Amniotic epithelial cell (primary cell): ENCODE measurements around the gene PDE1C.

ENCODE experiments used
- DNase-seq: peaks from one replicate; pipeline ENCODE4 v3.0.0-alpha.2; 2010; ENCODE audit warnings: low read depth

The PDE1C gene

DNA sequence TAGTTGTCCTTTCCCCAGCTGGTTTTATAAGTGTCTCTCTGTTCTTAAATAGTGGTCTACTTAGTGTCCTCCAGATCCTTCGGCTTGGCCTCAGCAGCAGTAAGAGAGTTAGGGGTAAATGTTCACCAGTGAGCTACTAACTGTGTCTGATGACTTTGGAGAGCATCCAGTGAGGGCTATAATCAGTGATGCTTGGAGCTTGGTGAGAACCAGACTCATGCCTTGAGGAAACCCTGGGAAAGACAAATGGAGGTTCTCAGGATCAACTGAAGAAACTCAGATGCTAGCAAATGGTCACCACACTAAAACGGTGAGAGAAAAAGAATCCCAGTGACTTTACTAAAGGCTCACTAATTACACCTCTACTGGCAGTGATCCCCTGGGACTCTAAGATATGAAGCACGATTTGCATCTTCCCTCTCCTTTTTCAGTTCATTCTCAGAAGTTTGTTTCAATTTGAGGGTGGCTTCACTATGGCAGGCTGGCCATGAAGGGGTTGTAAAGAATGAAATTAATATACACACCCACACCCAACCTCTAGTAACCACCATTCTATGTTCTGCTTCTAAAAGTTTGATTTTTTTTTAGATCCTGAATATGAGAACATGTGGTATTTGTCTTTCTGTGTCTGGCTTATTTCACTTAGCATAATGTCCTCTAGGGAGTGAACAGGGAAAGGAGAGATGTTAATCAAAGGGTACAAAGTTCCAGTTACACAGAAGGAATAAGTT lies 177.9 kb downstream of the PDE1C start:
- DNase-seq, result no peak

DNA sequence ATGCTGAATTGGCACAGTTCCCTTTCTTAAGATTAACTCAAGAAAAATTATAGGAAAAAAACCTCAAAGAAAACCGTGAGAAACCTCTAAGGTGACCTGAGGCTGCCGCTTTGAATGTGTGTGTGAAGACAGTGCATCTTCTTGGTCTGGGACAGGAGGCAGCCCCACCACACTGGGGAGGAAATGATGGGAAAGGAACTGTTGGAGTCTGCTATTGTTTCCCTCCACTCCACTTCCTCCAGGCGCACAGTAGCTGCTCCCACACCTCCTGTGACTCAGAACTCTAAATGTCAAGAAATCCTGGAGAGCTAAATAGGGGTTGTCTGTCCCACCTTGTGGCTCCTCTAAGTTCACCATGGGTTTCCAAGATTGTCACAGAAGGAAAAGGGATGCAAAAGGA lies 179.4 kb downstream of the PDE1C start:
- DNase-seq, result no peak

DNA sequence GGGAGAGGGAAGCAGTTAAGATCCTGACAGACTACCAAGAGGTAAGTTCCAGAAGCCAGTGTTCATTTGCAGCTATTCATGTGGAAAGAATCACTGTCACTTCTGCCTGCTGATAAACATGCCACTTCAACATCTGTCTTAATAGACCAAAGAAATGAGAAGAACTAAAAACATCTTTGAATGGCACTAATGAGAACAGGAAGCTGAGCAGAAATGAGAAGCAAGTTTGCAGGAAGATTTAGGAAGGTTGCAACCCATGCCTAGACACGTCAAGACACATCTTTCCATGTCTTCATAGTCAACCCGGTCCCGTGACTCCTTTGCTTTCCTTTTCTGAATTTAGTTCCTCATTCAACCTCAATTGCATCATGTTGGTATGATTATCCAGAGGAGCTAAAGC lies 180.0 kb downstream of the PDE1C start:
- no peak for DNase-seq

DNA sequence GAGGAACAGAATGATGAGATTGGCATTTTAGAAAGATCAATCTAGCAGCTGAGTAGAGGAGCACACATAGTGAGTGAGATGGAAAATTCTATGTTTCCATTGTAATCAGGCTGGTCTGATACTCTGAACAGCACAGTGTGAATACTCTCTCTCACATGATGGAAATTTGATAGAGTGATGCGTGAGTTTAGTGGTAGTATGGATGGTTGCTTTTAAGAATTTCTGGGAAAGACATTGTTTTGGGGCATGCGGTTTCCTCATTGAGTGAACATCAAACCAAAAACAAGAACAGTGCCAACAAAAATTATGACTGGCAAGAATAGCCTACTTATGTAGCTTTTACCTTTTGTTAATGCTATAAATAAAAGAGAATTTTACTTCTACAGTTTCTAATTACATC lies 183.2 kb downstream of the PDE1C start:
- no peak for DNase-seq

DNA sequence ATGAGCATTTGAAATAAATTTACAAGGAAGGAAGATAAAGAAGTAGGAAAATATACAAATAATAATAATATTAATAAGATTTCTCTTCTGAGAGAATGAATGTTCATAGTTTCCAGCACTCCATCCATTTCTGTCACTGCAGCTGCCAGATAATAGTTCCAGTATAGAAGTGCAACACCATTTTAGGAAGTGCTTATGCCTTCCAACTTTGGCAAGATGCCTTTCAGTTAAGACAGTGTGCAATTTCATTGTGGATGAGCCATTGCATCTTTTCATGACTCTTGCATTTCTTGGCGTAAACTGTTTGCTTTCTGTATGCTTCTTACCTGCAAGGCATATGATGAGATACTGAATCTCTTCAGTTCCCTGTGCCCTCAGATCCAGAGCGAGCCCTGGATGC lies 185.0 kb downstream of the PDE1C start:
- DNase-seq, result no peak

DNA sequence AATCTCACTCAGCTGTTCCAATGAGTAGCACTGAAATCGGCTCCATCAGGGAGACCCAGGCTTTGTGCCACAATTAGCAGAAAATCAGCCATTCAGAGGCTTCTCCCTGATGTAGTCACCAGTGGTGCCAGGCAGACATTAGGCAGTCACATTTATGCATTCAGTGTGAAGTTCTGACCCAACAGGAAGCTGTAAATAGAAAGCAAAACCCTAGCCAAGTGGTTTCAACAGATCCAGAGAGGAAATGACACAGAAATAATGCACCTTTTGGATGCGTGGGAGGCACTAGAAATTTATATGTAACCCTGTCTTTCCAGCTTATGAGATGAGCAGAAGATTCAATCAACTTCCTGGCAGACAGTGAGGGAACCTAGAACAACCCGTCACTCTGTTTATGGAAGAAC lies 186.4 kb downstream of the PDE1C start:
- DNase-seq, result peak; percentile 5

DNA sequence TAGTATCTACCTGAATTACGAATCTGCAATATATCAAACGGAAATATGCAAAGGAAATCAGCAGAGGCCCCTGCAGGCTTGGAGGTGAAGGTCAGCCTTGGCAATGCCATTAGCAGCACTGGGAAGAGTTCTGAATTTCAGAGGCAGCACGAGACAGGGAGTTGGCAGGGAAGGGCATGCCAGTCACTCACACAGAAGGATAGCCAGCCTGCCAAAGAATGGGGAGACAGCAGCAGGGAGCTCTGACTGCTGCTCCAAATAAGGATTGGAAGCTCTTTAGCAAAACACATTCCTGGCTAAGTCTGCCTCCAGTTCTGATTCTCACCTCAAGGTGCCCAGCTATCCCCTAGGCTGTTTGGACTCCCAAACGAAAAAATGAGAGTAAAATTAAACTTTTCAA lies 188.0 kb downstream of the PDE1C start:
- no peak for DNase-seq

DNA sequence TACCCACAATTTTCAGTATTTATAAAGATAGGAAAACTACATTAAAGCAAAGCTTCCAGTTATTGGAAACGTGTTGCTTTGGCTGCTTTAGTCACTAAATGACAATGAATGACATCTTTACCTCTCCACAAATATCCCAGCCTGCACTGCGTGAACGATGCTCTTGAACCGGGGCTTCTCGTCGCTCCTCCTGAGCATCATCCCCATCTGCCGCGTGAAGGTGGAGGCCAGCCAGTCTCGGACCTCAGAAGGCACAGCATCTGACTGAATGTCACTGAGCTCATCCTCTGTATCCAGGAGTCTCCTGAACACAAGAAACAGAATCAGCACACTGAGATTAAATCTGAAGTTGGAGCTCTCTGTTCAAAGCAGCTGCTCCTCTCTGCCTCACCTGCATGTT lies 191.3 kb downstream of the PDE1C start:
- no peak for DNase-seq

DNA sequence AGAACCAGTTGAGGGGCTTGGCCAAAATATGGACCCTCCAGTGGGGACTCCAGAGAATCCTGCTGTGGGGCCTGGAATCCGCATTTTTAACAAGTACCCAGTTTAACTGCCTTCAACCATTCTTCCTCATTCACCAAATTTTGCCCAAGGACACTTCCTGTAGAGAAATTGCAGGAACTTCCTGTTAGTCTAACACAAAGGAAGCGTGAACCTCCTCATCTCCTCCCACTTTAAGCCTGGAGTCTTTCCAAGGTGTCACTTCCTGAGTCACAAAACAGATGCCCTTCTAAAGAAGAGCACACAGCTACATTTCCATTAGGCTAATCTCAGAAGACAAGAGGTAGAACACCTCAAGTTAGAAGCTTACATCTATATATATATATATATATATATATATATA lies 194.8 kb downstream of the PDE1C start:
- DNase-seq, result no peak

DNA sequence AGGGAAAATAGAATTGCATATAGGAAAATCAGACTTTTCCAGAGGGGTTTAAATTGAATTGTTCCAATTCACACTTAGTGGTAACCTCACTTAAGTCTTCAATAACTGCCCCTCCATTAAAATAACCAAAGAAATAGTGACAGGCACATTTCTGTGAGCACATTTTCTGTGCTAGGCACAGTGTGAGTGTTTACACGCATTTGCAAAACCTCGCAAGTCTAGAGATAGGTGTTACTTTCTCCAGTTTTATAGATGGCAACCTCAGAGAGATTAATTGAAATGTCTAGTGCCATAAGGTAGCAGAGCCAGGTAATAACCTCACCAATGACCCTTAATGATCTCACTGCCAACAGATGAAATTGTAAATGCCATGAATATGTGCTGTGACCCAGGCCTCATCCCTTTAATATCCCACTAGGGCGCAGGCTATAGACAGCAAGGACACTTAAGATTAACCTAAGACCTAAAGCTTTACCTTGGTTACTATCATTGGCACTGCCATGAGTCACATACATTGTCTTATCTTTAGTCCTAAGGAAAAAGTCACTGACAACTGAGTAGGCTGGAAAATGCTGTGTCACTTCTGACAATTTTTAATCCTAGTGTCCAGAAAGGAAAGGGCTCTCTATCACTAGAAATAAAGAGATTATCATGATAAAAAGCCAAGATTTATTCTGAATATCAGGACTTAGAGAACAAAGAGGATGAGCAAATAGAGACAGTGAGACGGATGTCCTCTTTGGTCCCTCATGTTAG lies 195.4 kb downstream of the PDE1C start:
- no peak for DNase-seq

DNA sequence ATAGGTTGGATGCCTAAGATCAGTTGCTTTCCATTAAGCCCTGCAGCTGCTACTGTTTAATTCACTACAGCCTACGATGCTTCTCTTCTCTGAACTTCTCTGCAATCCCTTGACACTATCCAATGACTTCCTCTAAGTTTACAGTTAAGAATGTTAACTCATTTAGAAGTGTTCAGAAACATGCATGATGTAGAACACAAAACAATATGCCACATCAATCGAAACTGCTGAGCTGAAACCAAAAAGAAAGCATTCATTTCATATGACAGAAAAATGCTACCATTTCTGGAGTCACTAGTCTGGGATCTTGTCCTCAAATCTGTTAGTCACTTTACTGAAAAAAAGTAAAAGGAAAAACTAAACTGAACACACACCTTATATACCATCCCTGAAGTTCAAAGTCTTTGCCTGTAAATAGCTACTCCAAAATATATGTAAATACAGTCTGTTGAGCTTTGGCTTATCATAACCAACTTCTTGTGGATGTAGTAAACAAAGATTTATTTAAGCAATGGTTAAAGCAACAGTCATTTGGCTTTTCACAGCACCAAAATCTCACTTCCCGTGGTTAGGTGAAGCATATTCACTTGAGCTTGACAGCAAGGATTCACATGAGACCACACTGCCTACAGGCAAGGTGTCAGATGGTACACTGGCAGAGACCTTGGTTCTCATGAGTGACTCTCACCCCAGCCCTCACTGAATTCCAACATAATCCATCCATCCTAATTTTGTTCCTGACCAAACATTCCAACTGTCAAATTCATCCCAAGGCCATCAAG lies 196.2 kb downstream of the PDE1C start:
- no peak for DNase-seq

DNA sequence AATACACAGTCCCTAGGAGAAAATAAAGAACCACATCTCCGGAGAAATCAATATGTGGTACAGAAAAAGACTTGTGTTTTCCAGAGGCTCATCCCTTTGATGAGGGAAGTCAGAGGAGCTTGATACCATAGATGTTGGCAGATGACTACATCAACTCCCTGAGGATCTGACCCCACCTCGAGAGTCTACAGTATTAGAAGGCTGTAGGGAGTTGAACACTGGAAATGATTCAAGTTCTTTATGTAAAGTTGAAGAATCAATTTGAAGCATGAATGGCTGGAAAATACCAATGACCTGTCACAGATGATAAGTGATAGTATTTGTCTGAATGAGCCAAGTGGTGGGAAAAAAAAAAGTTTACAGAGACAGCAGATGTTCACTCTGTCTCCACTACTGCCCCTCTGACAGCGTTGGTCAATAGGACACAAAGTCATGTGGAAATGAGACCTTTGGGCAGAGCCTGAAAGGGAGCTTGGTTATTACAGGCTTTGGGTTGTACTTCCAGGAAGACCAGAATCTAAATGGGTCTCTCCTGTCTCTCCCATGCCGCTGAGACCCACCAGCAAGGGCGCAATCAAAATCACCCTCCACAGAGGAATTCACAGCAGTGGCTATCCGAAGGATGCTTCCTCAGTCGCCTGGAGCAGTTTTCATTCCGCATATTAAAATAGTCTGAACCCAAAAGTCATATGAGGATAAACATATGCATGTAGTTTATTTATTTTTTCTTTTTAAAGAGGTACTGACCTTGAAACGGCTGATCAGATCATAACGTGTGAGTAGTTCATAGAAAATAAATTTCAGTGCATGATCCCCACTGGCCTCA lies 197.4 kb downstream of the PDE1C start:
- no peak for DNase-seq

DNA sequence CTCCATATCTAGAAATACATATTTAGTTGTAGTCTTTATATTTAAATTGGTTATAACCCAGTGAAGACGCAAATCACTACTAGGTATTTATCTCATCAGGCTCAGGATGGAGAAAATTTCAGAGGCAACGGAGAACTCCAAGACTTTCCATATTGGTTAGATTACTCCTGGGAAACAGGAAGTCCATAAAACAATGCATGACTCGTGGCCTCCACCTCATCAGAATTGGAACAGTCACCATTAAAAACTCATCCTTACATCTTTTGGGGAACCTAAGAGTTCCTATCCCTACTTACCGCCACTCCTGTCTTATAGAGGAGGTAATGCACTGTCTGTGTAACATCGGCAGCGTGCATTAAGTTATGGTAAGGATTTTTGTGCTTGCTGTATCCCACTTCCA lies 205.6 kb downstream of the PDE1C start:
- DNase-seq, result no peak

DNA sequence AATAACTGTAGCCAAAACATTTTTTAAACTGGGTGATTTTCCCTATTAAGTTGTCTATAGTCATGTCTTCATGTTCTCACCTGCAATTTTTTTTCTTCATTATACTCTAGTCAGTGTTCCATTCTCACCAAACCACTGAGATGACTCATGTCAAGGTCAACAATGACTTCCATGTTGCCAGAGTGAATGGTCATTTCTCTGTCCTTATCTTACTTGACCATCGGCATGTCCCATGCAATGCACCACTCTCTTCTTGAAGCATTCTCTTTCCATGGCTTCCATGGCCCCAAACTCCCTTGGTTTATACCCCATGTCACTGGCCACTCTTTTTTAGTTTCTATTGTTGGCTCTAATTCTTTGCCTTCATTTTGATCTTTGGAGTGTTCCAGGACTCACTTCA lies 209.3 kb downstream of the PDE1C start:
- no peak for DNase-seq

DNA sequence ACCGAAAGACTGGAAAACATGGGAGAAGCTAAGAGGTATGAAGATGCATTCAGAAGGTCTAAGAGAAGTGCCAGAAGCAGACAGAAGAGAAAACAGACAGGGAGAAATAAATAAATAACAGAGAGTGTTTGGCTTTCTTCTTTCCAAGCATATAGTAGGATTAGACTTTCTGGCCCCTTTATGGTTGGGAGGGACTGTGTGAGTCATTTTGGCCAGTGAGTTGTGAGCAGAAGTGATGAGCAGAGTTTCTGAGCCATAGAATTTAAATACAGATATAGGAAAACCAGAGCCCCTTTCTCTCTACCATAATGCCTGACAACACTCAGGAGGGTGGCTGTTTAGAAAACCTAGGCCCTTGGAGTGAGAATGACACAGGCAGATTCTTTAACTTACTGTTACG lies 212.2 kb downstream of the PDE1C start:
- no peak for DNase-seq

DNA sequence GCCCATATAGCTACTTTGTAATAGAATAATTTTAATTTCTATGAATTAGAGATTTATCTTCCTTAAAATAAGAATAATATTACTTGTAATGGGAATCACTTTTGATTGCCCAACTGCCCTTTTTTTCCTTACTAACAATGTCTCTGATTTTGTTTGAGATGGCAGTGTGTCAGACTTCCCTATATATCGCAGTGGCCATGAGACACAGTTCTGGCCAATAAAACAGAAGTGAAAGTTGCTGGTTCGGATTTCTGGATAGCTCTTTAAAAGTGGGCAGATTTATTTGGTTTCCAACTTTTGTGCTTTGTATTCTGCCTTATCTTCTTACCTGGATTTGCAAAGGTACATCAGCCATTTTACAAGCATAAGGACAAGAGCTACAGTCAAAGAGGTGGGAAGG lies 213.0 kb downstream of the PDE1C start:
- DNase-seq, result no peak

DNA sequence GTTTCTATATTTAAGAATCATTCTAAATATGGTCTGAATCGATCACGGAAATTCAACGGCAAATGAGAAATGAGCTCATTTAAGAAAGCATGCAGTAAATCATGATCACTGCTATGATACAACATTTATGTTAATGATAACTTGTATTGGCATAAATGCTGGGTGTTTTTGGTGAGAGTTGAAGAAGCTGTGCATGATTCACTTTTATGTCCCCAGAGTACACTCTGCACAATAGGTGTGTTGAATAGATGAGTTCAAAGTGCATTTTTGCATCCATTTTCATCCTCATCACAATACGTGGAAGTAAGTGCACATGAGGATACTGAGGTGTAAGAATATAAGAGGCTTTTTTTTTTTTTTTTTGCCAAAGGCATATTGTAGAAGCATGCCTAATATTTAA lies 213.9 kb downstream of the PDE1C start:
- no peak for DNase-seq

DNA sequence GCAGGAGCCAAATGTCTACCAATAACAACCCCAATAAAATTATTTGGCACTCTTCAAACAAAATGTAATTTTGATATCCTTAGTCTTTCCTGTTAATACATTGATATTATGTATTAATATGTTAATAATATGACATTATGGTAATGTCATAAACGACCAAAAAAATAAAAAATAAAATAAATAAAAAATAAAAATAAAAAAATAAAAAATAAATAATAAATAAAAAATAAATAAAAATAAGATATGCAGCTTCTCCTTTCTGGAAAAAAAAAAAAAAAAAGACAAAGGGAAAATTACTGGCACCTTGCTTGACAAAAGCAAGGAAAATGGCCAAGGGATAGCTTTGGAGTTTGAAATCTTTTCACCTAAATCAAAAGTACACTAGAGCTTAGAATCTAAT lies 214.7 kb downstream of the PDE1C start:
- no peak for DNase-seq

DNA sequence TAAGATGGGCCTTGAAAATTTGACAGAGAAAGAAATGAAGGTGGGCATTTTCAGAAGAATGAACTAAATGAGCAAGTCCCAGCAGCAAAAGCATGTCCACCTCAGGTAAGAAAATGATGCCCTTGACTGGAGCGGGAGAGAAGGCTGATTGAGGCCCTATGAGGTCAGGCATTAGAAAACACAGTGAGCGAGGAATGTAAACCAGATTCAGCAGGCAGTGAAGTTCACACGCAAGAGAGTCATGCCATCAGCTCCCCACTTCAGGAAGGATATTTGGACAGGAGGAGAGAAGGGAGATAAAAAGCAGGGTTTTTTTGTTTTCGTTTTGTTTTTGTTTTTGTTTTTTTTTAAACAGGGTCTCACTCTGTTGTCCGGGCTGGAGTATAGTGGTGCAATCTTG lies 216.8 kb downstream of the PDE1C start:
- DNase-seq, result no peak

DNA sequence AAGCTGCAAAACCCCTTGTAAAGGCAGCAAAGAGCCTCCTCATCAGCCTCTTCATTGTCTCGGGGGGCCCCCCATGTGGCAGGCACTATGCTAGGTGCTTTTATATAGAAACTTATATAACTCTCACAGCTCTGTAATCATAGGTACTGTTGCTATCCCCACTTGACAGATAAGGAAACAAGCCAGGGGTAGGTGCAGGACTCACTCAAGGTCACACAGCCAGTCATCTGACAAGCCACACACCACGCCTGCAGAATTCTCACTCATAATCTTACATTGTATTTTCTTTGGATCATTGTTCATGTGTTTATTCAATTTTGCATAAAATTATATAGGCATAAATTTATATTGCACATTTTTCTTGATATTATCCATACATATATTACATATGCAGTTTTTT lies 217.7 kb downstream of the PDE1C start:
- no peak for DNase-seq

DNA sequence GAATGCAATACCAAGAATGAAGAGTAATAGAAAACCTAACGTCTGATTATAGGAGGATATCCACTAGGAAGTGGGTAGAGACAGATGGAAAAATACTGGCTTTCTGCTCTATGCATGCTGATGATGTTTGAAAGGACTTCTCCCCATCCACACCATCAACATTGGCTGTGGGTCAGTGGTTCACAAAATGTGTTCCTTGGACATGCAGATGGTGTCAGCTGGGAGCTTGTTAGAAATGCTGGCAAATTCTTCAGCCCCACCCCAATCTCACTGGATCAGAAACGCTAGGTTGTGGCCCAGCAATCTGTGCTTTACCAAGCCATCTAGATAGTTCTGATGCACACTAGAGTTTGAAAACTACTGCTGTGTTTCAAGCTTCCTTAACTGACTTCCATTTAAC lies 219.1 kb downstream of the PDE1C start:
- no peak for DNase-seq

DNA sequence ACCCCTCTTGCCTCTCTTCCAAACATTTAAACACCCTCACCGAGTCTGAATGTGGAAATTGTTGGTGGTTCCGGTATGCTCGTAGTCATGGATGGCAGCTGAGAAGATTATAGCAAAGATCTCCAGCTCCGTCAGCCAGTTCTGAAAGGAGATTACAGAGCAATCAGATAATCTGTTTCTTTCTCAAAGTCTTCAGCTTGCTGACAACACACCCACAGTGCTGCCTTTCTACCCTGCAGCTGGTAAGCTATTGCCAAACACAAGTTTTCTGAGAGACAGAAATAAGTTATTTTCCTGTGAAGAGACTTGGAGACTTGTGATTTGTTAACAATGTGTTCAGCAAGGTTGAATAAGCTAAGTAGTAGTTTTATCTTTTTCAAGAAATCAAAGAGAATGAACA lies 219.6 kb downstream of the PDE1C start:
- DNase-seq, result peak; percentile 26
